NCI-H2196 (cell line): ENCODE results near the gene GGA3.
"Not testable (repeated sequence)": the region's sequence is repeated elsewhere in the genome, so short reads cannot be mapped to it uniquely, and the experiment has no call there.

Experiments
- DNase-seq: peaks from one replicate; lab custom pipeline; 2025; ENCODE audit not compliant: unreplicated experiment; lab: John Stamatoyannopoulos, UW

The GGA3 gene

DNA sequence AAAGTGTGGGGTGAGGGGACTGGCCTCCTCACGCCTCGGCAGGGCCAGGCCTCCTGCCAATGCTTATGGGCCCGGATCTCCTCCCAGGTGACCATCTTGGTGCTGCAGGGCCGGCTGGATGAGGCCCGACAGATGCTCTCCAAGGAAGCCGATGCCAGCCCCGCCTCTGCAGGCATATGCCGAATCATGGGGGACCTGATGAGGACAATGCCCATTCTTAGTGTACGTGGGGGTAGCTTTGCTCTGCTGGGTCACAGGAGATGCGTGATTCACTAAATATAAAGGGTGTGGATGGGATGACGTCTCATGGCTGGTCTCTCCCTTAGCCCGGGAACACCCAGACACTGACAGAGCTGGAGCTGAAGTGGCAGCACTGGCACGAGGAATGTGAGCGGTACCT is 36.4 kb downstream of the GGA3 start:
- no peak for DNase-seq

- DNase-seq = no peak
Observed at GRCh38 chr17:75219815-75220214, 41.6 kb downstream of the GGA3 start.

DNA sequence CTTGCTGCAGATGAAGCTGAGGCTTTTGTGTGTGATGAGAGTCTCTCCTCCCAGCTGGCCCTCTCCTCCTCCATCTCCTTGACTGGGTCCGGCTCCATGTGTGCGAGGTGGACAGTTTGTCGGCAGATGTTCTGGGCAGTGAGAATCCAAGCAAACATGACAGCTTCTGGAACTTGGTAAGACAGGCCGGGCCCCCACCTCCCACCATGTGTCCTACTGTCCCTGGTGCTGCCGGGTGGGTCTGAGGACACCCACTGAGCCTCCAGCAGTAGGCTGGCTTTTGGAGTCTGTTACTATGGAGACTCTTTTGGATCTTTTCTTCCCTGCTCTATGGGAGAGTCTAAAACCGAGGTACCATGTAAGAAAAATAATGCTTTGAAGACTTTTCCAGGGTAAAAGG is 43.3 kb downstream of the GGA3 start:
- no peak for DNase-seq

DNA sequence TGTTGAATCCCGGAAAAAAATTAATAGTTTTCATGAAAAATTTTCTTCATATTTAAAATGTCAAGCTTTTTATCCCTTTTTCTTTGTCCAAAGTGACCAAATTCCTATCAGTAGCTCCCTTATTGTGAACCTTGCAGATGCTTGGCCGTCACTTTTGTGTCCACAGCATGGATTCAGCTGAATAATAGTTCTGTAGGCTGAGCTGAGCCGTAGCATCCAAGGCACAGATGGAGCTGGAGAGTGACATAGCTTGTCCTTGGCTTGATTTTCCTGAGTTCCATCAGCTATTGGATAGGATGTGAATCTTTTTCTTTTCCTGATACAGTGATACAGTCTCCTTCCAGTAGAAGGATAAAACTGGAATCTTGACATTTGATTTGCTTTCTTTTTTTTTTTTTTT is 52.3 kb downstream of the GGA3 start:
- no peak for DNase-seq

GRCh38 chr17:75208161-75208560 is 53.2 kb downstream of the GGA3 start:
- no peak for DNase-seq

- no peak for DNase-seq
Observed at GRCh38 chr17:75207760-75208159, 53.6 kb downstream of the GGA3 start.

GRCh38 chr17:75207050-75207407 is 54.4 kb downstream of the GGA3 start:
- DNase-seq = not testable (repeated sequence)

DNA sequence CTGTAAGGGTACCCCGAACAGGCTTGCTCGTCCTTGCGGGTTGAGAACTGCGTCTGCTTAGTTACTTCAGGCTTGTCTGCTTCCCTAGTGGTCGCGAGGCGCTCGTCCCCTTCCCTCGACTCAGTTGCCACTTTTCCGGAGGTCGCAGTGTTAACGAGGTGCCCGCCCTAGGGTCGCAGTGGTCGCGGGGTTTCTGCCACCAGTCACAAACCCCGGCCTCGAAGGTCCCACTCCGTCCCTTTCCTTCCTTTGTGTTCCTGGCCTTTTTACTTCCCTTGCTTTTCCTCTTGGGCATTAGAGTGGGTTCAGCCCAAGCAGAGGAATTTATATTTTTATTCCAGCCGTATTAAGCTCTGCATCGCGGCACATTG is 55.6 kb downstream of the GGA3 start:
- DNase-seq = no peak

DNA sequence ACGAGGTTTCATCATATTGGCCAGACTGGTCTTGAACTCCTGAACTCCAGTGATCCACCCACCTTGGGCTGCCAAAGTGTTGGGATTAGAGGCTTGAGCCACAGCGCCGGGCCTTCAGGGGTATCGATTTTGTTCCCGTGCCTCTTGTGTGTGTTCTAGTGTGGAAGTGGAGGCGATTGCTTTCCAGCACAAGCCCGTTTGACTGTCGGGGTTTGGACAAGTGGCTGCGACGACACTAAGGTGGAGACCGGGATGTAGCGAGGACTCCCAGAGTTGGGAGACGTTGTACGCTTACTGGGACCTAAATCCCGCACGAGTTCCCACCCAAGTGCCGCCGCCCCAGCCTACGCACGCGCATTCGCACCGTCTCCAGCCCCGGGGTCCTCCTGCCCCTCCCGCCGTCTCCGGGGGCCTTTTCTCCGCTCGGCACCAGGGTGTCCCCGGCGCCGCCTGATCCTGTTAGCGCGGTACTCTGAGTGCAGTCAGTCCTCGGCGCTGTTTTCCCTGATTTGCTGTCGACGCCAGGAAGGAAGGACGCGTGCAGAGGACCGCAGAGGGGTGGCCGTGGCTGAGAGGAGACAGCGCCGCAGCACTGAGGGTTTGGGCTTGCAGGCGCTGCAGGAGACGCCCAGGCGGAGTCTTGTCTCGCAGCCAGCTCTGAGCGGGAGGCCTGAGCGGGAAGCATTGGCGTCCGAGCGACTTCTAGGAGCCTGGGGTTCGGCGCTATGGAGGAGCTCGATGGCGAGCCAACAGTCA is 56.2 kb downstream of the GGA3 start, which contains the start of gene NUP85:
Gene NUP85 (plus strand): TSS at position 643 of the 756 bp plus-strand sequence. CDS start 83 bp downstream, at position 726.
- peak; percentile 94 for DNase-seq

GRCh38 chr17:75199886-75200618 is 61.4 kb downstream of the GGA3 start:
- DNase-seq = no peak

- DNase-seq = no peak
Observed at GRCh38 chr17:75194879-75195278, 66.5 kb downstream of the GGA3 start.

GRCh38 chr17:75191584-75191983 is 69.8 kb downstream of the GGA3 start:
- no peak for DNase-seq

GRCh38 chr17:75188614-75189013 is 72.8 kb downstream of the GGA3 start:
- no peak for DNase-seq
